Caco-2 (cell line): ENCODE data around the gene STUM. TPM values are rescaled to one million over a fixed set of nuclear protein-coding genes. Genes with fewer than 3 reads are reported as not detected.

Source experiments
- BruUV-seq: library from RNA; stranded (reverse); fragments of 400-500 nt; replicated peaks from 2 replicates; lab custom pipeline; 2021; lab: Mats Ljungman, UMichigan
- CTCF ChIA-PET: fragments of 300-600 bp; sonication (Branson Sonifier 250); formaldehyde crosslinking; loops from one replicate; lab custom pipeline; 2022; ENCODE audit warnings: antibody characterized with exemption; lab: Charles Lee
- POLR2A ChIA-PET: fragments of 300-600 bp; sonication (Branson Sonifier 250); formaldehyde crosslinking; loops from one replicate; lab custom pipeline; 2022; ENCODE audit warnings: antibody characterized with exemption; lab: Charles Lee
- DNase-seq, 2 experiments: peaks; one replicate each; pipeline versions ENCODE4 v3.0.0 to v3.0.0-alpha.2; 2020 to 2022
- H3K27me3 ChIP-seq: replicated peaks from 2 replicates; pipeline ENCODE4 v1.6.0; 2011; ENCODE audit warnings: low read length; ENCODE audit not compliant: control insufficient read depth, insufficient read depth
- H3K36me3 ChIP-seq: 2 replicates; pipeline ENCODE4 v1.5.1; 2011; ENCODE audit warnings: low read length; ENCODE audit not compliant: control insufficient read depth, insufficient read depth
- H3K4me1 ChIP-seq: fragments of 250-450 bp; sonication (Bioruptor Pico); 2 replicates; pipeline ENCODE4 v1.5.1; 2020; ENCODE audit warnings: mild to moderate bottlenecking
- H3K4me3 ChIP-seq: 2 replicates; pipeline ENCODE4 v1.5.1; 2011; ENCODE audit warnings: low read depth, mild to moderate bottlenecking, control low read depth, low read length
- H3K9me3 ChIP-seq: fragments of 250-450 bp; sonication (Bioruptor Pico); 2 replicates; pipeline ENCODE4 v1.5.1; 2020; ENCODE audit warnings: mild to moderate bottlenecking, moderate library complexity
- H3K27ac Mint-ChIP-seq: one replicate; pipeline ENCODE4 v1.8.0; 2022; ENCODE audit warnings: mixed read lengths; ENCODE audit not compliant: unreplicated experiment
- H3K27me3 Mint-ChIP-seq: one replicate; pipeline ENCODE4 v1.8.0; 2022; ENCODE audit warnings: mixed read lengths; ENCODE audit not compliant: insufficient read depth, unreplicated experiment
- H3K36me3 Mint-ChIP-seq: one replicate; pipeline ENCODE4 v1.8.0; 2022; ENCODE audit warnings: mild to moderate bottlenecking, mixed read lengths; ENCODE audit not compliant: insufficient read depth, unreplicated experiment
- H3K4me1 Mint-ChIP-seq: one replicate; pipeline ENCODE4 v1.8.0; 2022; ENCODE audit warnings: low read depth, mixed read lengths; ENCODE audit not compliant: unreplicated experiment
- H3K4me3 Mint-ChIP-seq: one replicate; pipeline ENCODE4 v1.8.0; 2022; ENCODE audit warnings: mild to moderate bottlenecking, moderate library complexity, mixed read lengths; ENCODE audit not compliant: unreplicated experiment
- H3K9me3 Mint-ChIP-seq: one replicate; pipeline ENCODE4 v1.8.0; 2022; ENCODE audit warnings: mixed read lengths; ENCODE audit not compliant: unreplicated experiment
- intact Hi-C: fragments of 100-400 bp; cut with micrococcal nuclease; formaldehyde crosslinking; loops from one replicate; pipeline ENCODE4 v1.10.0; 2022; ENCODE audit not compliant: unreplicated experiment
- total RNA-seq: library from RNA; stranded (reverse); gene quantifications from 2 replicates; pipeline ENCODE4 v1.2.3, GENCODE V29; 2022
- TF ChIP-seq, protein P1 (sequence below), 2 experiments: fragments of 200-600 bp in 1 of 2; IDR thresholded peaks; 1 replicate in 1 of 2; 2 replicates in 1 of 2; pipeline versions ENCODE4 v1.5.1 to v1.8.0; 2011 to 2022; ENCODE audit warnings: antibody characterized with exemption in 1 of 2, control low read depth in 1 of 2, inconsistent platforms in 1 of 2, low read depth in 1 of 2, low read length in 1 of 2, mild to moderate bottlenecking in 1 of 2, moderate library complexity in 1 of 2; ENCODE audit not compliant: insufficient read depth in 1 of 2, severe bottlenecking in 1 of 2, unreplicated experiment in 1 of 2

The STUM gene
- total RNA-seq, 1 experiment from 2014 or later, result 1.7 TPM

DNA sequence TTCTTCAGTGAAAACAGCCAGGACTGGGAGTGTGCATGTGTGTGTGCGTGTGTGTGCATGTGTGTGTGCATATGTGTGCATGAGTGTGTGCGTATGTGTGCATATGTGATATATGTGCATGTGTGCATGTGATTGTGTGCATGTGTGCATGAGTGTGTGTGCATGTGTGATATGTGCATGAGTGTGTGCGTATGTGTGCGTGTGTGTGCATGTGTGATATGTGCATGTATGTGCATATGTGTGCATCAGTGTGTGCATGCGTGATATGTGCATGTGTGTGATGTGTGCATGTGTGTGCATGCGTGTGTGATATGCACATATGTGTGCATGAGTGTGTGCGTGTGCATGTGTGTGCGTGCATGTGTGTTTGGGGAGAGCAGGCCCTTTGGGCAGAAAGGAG, 100.7 kb downstream of the STUM start:
- Mint-ChIP-seq H3K4me1 (peaks cover 9% of the 10 kb centered on the region), H3K4me3 (no peak overlapping the region), H3K27me3 (no peaks in the 10 kb centered on the region), H3K36me3 (no peaks in the 10 kb centered on the region), H3K9me3 (no peaks in the 10 kb centered on the region), H3K27ac (no peak overlapping the region)
- BruUV-seq, result no TSS peak
- Histone ChIP-seq H3K4me3 (no peak overlapping the region), H3K9me3 (no peaks in the 10 kb centered on the region), H3K27me3 (peaks cover 1% of the 10 kb centered on the region; the same call in 1 of the 2 replicates), H3K4me1 (peaks cover 10% of the 10 kb centered on the region), H3K36me3 (no peaks in the 10 kb centered on the region; the same call in 1 of the 2 replicates)
- CTCF ChIA-PET, result no interaction called here
- intact Hi-C loops, result no loop called here
- TF ChIP-seq, protein P1, sequence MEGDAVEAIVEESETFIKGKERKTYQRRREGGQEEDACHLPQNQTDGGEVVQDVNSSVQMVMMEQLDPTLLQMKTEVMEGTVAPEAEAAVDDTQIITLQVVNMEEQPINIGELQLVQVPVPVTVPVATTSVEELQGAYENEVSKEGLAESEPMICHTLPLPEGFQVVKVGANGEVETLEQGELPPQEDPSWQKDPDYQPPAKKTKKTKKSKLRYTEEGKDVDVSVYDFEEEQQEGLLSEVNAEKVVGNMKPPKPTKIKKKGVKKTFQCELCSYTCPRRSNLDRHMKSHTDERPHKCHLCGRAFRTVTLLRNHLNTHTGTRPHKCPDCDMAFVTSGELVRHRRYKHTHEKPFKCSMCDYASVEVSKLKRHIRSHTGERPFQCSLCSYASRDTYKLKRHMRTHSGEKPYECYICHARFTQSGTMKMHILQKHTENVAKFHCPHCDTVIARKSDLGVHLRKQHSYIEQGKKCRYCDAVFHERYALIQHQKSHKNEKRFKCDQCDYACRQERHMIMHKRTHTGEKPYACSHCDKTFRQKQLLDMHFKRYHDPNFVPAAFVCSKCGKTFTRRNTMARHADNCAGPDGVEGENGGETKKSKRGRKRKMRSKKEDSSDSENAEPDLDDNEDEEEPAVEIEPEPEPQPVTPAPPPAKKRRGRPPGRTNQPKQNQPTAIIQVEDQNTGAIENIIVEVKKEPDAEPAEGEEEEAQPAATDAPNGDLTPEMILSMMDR (IDR thresholded peaks at IDR 0.05; ENCODE audit: insufficient read depth in 1 of 2, low read depth in 1 of 2, low read length in 1 of 2, severe bottlenecking in 1 of 2, unreplicated experiment in 1 of 2), result no peak
- POLR2A ChIA-PET, result no interaction called here
- DNase-seq, result no peak

DNA sequence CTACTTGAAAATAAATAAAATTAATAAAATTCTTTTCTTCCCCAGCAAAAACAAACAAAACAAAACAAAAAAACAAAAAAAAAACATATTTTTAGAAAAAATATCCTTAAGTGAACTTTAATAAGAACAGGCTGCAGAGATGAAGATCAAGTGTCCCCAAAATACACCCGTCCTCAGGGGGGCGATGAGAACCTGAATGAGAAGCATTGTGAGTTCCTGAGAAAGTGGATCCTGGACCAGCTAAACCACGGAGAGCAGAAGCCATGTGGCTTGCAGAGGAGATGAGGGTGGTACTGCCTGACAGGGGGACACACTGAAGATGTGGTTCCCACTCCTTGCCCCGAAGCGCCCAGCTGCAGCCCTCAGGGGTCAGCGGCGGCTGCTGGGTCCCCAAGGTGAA, 101.2 kb downstream of the STUM start:
- DNase-seq, result peak in 1 of 2 experiments; percentile 46
- H3K9me3 Mint-ChIP-seq, result no peaks in the 10 kb centered on the region
- Histone ChIP-seq H3K4me1 (peaks cover 15% of the 10 kb centered on the region), H3K9me3 (no peaks in the 10 kb centered on the region), H3K36me3 (no peaks in the 10 kb centered on the region; the same call in 1 of the 2 replicates), H3K4me3 (no peak overlapping the region), H3K27me3 (peaks cover 1% of the 10 kb centered on the region; the same call in 1 of the 2 replicates)
- BruUV-seq, result no TSS peak
- peaks cover 15% of the 10 kb centered on the region for H3K4me1 Mint-ChIP-seq
- no peak overlapping the region for H3K4me3 Mint-ChIP-seq
- H3K27ac Mint-ChIP-seq, result no peak overlapping the region
- H3K27me3 Mint-ChIP-seq, result no peaks in the 10 kb centered on the region
- intact Hi-C loops, result loop anchor here (5.0 kb wide), 1 partner anchor 53 kb away; no protein-coding TSS in a partner anchor
- ChIA-PET POLR2A (no interaction called here), CTCF (no interaction called here)
- TF ChIP-seq, protein P1 (IDR thresholded peaks at IDR 0.05; ENCODE audit: insufficient read depth in 1 of 2, low read depth in 1 of 2, low read length in 1 of 2, severe bottlenecking in 1 of 2, unreplicated experiment in 1 of 2), result peak; percentile 24 to 35
- H3K36me3 Mint-ChIP-seq, result no peaks in the 10 kb centered on the region

DNA sequence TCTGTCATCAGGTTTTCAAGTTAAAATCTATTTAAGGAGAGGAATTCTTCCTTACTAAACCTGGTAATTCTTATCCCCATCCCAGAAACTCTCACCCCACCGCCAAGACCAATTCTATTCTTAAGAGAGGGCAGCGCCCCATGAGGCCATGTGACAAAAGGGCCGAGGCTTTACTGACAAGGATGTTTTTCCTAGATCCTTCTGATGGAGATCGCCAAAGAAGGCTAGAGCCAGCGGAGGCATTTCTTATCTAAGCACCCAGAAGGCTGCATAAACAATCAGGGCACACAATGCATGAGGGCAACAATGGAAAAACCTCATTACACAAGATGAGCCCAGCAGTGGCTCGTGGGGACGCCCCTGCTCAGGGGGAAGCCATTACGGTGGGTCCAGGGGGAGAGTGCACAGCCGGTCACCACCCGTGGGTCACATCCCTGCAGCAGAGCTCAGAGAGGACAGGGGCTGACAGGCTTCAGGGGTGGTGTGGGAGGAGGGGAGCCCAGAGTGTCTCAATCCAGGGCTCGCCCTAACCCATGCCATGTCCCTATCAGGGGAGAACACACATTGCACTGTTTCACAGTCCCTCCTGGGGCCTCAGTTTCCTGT, 101.8 kb downstream of the STUM start:
- H3K9me3 ChIP-seq, result no peaks in the 10 kb centered on the region
- Mint-ChIP-seq H3K4me3 (no peak overlapping the region), H3K36me3 (no peaks in the 10 kb centered on the region), H3K27me3 (no peaks in the 10 kb centered on the region), H3K9me3 (no peaks in the 10 kb centered on the region), H3K27ac (no peak overlapping the region), H3K4me1 (peaks cover 17% of the 10 kb centered on the region)
- H3K4me3 ChIP-seq, result no peak overlapping the region
- ChIA-PET CTCF (no interaction called here), POLR2A (no interaction called here)
- no peak for DNase-seq
- no TSS peak for BruUV-seq
- peaks cover 1% of the 10 kb centered on the region; the same call in 1 of the 2 replicates for H3K27me3 ChIP-seq
- peaks cover 21% of the 10 kb centered on the region for H3K4me1 ChIP-seq
- intact Hi-C loops, result loop anchor here (5.0 kb wide), 1 partner anchor 52 kb away; no protein-coding TSS in a partner anchor
- H3K36me3 ChIP-seq, result no peaks in the 10 kb centered on the region; the same call in 1 of the 2 replicates
- TF ChIP-seq, protein P1 (IDR thresholded peaks at IDR 0.05; ENCODE audit: insufficient read depth in 1 of 2, low read depth in 1 of 2, low read length in 1 of 2, severe bottlenecking in 1 of 2, unreplicated experiment in 1 of 2), result no peak
